NCI-H446 (cell line): Measurements from ENCODE around the gene PHF14.

ENCODE experiments used
- DNase-seq, 2 experiments: peaks; one replicate each; lab custom pipeline; 2025; lab: John Stamatoyannopoulos, UW

PHF14 gene

DNA sequence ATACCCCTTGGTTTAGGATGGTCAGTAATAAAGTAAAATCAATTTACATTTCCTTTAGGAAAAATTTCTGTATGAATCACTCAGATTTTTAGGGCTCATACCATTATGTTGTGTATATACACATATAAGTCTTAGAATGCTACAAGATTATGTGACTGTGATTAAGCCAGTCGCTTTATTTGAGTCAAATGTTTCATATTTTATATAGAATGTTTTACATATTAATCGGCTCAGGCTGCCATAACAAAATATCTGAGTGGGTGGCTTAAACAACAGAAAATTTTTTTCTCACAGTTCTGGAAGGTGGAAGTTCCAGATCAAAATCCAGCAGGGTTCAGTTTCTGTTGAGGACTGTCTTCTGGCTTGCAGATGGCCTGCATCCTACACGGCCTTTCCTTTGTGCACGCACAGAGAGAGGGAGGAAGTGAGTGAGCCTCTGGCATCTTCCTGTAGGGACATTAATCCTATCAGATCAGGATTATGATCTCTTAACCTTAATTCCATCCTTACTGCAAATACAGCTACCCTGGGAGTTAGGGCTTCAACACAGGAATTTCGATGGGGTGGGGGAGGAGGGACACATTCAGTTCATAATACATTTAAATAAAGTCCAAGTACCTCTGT lies 198.0 kb downstream of the PHF14 start:
- no peak for DNase-seq

DNA sequence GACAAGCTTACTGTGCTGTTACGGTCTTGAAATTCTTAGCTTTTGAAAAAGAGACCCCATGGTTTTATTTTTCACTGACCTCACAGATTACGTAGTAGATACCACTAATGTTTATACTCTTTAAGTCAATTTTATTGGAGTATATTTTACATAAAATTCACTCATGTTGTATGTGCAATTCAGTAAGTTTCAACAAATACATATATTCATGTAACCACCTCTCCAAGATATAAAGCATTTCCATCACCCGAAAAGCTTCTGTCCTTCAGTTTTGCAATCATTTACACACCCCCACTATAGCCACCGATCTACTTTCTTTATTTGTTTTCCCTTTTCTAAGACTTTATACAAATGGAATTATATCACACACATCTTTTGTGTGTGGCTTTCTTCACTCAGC lies 199.2 kb downstream of the PHF14 start:
- no peak for DNase-seq

DNA sequence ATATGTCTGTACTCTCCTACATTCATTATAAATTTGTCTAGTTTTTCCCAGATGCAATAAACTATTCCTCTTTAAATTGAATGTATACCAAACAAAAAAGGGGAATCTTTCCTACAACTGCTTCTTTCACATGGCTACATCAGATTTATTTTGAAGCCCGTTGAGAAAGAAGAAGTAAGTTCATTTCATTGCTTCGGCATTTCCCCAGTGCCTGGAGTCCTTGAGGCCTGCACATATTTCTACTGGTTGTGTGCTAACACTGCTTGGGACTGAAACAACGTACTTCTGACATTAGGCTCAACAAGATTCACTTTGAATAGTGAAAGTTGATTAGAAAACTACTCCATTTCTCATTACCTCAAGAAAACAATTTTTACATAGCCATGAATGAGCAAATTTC lies 201.7 kb downstream of the PHF14 start:
- DNase-seq: no peak

DNA sequence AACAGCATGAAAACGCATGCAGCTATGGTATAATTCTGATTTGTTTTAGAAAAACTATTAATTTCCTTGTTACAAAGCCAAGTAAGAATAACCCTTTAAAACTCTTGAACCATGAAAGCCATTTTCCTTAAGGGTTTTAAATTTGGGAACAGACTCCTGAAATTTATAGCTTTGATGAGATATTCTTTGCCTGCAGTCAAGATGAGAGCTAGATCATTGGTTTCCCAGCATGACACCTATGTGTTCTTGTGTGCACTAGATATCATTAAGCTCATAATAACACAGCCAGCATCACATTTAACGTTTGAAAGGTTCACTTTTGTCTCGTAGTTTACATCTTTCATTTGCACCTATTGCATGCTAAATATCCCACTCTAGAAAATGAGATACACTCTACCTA lies 202.2 kb downstream of the PHF14 start:
- no peak for DNase-seq

DNA sequence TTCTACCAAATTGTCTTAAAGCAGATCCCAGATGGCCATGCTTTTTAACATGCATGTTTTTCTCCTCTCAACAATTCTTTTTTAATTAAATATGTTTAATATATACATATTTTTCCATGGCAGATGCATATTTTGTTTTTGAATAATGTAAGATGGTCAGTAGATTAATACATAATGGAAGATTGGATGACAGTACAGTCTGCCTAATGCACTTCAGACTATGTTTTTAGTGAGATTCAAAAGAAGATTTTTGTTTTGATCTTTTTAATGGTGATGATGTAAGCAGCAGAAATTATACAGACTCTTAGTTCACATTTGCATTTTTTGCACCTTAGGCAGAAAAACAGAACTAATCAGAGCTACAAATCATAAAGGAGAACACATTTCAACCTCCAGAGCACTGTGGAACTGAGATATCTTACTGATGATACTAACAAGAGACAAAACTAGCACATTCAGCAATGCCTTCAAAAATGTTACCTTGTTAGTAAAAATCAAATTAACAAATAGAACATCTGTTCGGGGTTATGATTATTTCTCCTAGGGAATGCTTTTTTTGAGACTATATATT lies 203.4 kb downstream of the PHF14 start:
- DNase-seq: no peak

DNA sequence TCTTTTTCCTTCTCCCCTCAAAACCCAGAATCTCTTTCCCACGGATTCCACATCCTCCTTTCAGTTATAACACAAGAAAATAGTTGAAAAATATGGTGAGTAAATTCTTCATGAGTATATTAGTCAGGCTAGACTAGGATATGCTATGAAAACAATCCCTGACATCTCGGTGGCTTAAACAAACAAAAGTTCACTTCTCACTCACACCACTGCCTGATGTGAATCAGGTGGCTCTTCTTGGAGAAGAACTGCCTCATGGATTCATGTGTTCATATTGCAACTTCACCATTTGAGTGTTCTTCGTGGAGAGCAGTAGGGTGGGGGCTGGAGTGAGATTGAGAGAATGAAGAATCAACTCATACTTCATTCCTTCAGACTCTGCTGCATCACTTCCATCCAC lies 204.1 kb downstream of the PHF14 start:
- no peak for DNase-seq

DNA sequence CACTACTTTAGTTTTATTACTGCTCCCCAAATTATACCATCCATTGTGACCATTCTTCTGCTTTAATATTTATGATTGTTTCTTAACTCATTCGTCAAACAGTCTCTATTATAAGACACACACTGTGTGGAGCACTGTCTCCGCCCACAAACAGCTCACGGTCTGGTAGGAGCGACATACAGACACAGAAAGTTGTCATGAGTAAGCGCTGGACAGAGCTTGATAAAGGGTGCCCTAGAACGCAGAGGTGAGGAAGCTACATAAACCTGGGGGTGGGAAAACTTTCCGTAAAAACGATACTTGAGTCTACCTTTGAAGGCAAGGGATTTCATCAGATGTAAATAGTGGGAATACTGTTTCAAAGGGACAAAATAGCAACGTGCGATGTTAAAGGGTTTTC lies 207.9 kb downstream of the PHF14 start:
- no peak for DNase-seq

DNA sequence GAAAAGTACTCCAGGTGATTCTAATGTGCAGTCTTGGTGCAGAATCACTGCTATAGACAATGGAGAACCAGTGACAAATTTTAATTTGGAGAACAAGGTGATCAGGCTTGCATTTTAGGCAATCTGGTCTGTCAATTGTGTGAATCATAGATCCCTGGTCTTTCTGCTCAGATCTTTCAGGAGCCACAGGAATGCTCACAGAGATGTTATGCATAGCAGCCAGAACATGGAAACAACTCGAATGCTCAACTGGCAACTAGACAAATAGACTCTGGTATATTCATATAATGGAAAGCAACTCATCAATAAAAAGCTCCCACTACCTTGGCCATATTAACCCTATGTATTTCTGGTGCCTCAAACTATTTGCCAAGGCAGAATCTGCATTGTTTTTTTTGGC lies 209.1 kb downstream of the PHF14 start:
- no peak for DNase-seq

DNA sequence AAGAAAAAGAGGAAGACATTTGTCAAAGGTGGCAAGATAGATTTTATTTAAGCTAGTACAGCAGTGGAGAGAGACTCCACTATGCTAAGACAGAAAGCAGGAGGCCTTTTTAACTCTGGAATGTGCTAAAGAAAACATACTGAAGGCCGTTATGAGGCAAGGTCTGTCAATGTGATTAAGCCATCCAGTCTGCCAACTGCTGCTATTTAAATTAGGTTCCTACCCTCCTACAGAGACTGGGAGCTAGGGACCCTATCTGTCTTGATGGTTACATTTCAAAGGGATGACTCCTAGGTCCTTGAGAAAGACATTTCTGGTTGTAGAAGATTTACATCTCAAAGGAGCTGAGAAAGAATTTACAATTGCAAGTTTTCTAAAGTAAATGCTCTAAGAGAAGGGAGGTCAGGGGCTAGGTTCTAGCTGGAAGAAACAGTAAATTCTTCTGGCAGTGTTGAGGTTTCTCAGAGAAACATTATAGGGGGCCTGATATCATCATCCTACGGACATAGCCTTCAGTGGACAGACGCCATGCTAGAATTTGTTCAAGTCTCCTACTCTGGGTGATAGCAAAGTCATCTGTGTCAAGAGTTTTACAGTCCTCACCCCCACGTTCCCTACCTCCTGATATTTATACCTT lies 211.6 kb downstream of the PHF14 start:
- no peak for DNase-seq

DNA sequence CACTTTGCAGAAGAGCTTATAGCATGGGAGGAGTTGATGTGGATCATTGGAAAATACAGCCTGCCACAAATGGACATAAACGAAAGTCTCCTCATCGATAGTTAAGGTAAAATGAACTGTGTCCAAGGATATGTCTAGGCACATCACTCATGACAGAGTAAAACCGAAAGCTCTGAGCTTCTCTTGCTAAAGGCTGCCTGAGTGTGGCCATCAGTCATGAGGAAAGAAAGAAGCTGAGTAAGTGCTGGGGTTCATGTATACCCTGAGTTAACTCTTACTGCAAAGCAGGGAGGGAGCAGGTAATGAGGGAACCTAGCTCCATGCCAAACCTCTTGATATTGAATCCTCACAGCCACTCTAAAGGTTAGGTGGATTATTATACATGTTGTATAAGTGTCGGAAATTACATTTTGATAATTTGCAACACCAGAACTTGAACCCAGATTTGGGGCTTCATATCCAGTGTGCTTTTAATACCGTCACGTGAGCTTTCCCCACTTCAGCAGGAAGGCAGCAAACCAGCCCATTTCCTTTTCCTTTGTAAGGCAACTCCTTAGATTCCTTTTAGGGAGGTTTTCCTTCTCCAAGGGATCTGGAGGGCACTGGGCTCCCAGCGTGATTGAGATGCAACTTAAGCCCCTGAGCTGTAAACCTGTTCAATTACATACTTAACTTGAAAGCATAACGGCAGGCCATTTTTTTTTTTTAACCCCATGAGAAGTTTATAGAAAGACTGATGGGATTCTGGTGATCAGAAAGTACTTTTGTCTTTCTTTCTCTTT lies 215.0 kb downstream of the PHF14 start:
- DNase-seq: no peak

DNA sequence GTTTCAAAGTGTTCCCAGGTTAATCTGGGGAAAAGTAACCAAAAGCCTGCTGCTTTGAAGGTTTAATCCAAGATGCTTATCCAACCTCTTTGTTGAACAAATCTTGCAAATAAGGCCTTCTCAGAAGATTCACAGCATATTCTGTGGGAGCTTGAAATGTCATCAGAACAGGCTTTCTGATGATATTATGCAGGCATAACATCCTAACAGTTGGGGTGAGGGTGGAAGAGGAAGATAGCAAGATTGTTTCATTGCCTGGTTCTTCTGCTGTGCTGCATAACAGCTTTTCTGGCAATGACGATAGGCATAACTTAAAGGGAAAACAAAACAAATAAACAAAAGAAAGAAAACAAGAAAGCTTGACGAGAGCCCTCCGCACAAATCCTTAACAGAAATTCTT lies 217.4 kb downstream of the PHF14 start:
- no peak for DNase-seq

DNA sequence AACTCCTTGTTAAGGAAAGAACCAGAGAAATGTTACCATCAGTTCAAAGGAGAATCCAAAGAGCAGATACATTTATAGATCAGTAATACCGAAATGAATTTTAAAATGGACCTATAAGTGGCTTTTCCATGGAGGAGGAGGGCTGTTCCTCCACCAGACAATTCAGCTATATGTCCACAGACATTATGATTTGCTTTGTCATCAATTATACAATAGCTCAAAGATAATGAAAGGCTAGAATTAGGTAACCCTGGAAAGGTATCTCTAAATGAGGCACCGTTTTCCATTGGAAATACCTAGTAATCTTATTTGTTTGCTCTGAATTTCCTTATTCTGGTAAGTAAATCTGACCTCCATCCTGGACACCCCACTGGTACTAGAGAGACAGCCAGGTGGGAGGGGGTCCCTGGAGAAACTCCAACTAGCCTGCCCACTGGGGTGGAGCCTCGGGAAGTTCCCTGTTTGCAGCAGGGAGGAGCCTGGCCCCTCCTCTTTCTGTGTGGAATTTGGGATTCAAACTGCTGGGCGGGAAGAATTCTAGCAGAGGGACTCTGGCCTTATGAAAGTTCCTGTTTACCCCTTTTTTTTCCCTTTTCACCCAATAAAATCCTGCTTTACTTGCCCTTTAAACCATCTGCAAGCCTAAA lies 218.0 kb downstream of the PHF14 start:
- no peak for DNase-seq

DNA sequence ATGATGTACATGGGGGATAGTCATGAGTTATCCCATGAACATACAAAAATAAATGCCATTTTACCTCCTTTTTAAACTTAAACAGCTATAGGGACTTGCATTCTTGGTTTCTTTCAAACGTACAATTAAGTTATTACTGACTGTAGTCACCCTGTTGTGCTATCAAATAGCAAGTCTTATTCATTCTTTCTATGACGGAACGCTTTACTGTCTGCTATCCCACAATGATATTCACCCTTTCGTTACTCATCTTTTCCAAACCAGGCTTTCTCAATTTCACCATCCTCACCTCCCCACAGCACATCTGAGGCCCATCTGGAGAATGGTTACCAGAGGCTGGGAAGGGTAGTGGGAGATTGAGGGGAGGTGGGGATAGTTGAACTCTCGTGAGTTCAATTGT lies 218.8 kb downstream of the PHF14 start:
- no peak for DNase-seq

DNA sequence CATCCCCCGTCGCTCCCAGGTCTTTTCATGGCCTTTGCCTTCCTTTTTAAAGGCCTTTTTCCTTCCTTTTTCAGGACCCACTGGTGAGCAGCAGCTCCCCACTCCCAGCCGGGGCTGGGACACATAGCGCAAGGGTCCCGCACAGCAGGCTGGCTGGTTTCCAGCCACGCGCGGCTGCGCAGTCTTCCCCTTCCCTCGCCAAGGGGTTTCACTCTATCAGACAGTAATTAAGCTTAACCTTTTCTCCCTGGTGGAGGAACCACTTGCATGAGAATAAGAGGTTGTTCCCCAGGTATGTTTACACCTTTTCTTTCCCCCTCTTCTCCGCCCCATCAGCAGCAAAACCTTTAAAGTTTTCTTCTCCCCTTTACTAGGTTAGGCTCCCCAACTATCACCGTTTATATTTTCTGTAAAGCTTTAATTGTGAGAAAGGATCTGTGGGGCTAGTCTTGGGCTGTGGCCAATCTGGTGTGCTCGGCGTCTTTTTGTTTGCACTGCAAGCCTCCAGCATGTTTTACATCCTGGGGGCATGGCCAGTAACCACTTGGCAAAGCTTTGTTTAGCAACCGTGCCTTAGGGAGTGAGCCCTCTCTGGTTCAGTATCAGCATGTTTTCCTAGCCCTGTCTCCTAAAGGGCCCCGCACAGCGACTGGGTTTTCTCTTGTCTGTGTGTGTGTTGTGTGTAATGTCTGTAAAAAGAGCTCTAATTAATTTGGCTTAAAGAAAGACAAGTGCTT lies 219.6 kb downstream of the PHF14 start:
- DNase-seq: peak in 1 of 2 experiments; percentile 52

DNA sequence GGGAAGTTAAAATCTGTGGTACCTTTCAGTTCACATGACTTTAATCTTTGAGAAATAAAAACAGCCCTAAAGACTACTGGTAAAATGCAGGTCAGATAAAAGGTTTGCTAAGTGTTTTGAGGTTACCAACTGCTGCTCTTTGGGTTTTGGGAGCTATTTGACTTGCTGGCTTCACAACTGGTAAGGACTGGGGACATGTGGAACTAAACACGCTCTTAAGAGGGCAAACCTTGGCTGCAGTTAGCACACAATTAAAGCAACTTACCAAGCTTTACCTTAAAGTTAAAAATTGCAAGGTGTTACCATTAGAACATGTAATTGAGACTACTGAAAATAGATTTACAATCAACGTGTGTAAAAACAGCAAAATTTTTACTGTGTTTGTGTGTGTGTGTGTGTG lies 220.2 kb downstream of the PHF14 start:
- no peak for DNase-seq

DNA sequence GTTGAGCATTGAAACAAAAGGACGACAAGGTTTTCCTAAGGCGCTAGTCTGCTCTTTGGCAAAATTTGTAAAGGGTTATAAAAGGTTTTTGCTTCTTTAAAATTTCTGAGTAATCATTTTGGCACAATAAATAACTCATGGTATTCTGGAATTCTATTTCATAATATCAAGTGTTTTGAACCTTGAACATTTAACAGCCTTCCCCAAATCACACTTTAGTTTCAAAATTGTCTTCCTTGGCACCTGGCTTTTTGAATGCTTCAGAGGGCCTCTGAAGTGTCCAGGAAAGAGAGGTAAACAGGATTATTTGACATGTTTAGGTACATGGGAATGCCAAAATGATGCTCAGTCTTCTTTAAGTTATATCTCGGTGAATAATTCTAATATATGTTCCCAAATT lies 220.8 kb downstream of the PHF14 start:
- DNase-seq: no peak

DNA sequence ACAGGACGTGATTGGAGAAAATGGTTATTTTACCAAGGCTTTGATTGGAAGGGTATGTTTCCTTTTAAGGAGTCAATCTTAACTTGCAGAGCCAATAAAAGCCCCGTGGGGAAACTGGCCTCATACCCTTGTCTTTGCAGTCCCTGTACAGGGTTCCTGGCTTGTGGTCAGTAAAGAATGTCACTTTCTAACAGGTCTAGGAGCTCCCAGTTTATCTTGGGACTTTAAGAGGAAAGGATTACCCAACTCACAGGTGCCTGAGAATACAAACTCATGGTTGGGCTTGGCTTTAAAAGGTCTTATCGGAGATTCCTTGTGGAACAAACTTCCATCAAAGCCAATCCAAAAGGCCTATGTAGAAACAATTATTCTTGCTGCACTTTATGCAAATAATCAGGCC lies 221.8 kb downstream of the PHF14 start:
- no peak for DNase-seq

DNA sequence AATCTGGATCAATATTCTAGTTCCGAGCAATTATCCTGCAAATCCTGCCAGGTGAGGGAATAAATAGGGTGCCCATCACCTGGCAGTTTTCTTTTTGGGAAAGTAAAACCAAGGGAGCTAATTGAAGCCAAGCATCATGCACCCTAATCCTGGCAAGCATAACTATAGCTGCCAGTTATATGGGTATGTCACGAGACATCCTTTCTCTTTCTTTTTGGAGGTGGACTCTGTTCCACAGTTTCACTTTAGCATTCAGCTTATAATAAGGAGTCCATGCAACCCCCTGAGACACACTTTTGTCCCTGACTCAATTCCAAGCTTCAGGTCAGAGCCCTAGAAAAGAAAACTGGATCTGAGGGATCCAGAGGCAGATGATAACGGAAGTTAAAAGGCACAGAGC lies 222.5 kb downstream of the PHF14 start:
- DNase-seq: no peak

DNA sequence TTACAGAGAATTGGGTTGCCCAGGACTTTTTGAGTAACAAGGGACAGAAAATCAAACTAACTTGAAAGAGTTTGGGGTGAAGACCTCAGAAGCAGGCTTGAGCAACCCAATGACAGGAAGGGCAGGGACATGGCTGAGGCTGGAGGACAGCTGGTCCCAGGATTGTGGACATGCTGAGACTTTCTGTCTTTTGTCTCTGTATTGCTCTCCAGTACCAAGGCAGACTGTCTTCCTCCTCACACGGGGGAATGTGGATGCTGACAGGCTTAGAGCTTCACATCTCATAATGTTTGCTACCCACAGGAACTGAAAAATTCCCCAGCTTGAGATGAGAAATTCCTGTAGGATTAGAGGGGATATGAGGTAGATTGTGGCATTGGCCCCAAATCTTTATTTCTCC lies 229.6 kb downstream of the PHF14 start:
- no peak for DNase-seq

DNA sequence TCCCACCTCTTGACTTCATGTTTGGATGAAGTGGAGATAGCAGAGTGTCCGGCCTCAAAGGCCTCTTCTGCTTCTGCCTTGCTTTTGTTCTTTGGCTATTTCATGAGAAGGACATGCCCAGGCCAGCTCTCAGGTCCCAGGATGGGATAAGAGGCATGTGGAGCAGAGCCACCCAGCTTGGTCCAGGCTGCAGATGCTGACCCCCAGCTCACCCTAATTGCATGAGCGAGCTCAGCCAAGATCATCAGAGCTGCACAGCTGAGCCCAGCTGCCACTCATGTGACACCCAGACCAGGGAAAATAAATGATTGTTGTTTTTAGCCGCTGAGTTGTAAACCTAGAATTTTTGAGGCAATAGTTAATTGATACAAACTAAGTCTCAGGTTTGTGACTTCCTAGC lies 230.0 kb downstream of the PHF14 start:
- DNase-seq: no peak

DNA sequence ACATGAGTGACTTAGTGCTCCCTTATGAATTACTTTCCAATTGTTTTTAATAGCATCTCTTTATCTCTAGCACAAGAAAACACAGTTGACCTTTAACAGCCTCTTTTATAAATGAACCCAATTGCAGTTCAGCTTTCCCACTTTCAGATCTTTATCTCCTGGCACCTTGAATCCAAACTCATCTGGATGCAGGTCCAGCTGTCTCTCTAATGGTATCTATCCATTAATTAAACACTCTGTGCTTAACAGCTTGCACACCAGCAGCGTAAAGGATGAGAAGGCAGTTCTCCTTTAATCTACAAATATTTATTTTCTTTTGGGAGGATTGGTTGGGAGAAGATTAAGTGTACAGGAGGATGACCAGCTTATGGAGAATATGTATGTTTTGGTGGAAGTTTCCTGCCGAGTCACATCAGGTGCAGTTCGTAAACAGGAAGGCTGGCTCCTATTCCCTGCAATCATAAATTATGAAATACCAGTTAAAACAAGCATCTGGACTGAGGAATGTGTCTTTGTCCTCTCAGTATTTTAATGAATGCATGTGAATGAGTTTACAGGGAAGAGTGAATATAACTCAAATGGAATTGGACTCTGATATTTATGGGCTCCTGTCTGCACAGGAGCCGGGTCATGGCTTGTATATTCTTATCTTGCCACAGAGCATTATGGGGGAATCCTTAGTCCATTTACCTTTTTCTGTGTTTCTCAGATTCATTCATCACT lies 232.7 kb downstream of the PHF14 start:
- DNase-seq: no peak
